HepG2 (cell line): ENCODE measurements around the gene IL1R1. TPM values are rescaled to one million over a fixed set of nuclear protein-coding genes. Genes with fewer than 3 reads are reported as not detected.

Experiments
- GATA4 ChIP-seq: sonication (generic); IDR thresholded peaks from 2 replicates; pipeline ENCODE4 v1.6.1; 2016; ENCODE audit warnings: antibody characterized with exemption, low read depth, borderline replicate concordance
- PITX1 ChIP-seq: sonication (generic); formaldehyde crosslinking; IDR thresholded peaks from 2 replicates; pipeline ENCODE4 v1.5.1; 2020; ENCODE audit warnings: mild to moderate bottlenecking, missing genetic modification reagents
- SAP130 ChIP-seq: IDR thresholded peaks from 2 replicates; pipeline ENCODE4 v1.6.1; 2016; ENCODE audit warnings: low read depth
- SMYD3 ChIP-seq: sonication (generic); formaldehyde crosslinking; IDR thresholded peaks from 2 replicates; pipeline ENCODE4 v1.8.1; 2023; ENCODE audit warnings: mild to moderate bottlenecking, missing genetic modification reagents
- SOX13 ChIP-seq, 3 experiments: fragments of 450-650 bp in 1 of 3; sonication (generic) in 1 of 3; formaldehyde crosslinking in 1 of 3; IDR thresholded peaks in 2 of 3; conservative IDR thresholded peaks in 1 of 3; 2 replicates each; pipeline versions ENCODE4 v1.5.0 to v1.6.1; 2016 to 2020; ENCODE audit warnings: antibody characterized with exemption in 1 of 3, mild to moderate bottlenecking in 1 of 3, missing compliant biosample characterization in 1 of 3, missing genetic modification reagents in 1 of 3, moderate library complexity in 1 of 3
- ZNF12 ChIP-seq: sonication (generic); formaldehyde crosslinking; IDR thresholded peaks from 2 replicates; pipeline ENCODE4 v1.5.0; 2020; ENCODE audit warnings: missing genetic modification reagents
- ZNF572 ChIP-seq: sonication (generic); formaldehyde crosslinking; IDR thresholded peaks from 2 replicates; pipeline ENCODE4 v1.5.1; 2020; ENCODE audit warnings: mild to moderate bottlenecking, missing genetic modification reagents
- ZNF773 ChIP-seq: sonication (generic); formaldehyde crosslinking; IDR thresholded peaks from 2 replicates; pipeline ENCODE4 v1.4.0; 2020; ENCODE audit warnings: missing genetic modification reagents, borderline replicate concordance
- ZNF780A ChIP-seq: sonication (generic); formaldehyde crosslinking; IDR thresholded peaks from 2 replicates; pipeline ENCODE4 v1.8.0; 2022; ENCODE audit warnings: mild to moderate bottlenecking, missing genetic modification reagents, moderate library complexity
- polyA plus RNA-seq, 8 experiments: library from polyadenylated mRNA; depleted of rRNA in 3 of 8; stranded (reverse) in 7 of 8; unstranded in 1 of 8; fragments of >200 nt; fragmentation: Illumina TruSeq in 4 of 8; extraction: Trizol in 4 of 8; gene quantifications; 2 replicates each; pipeline versions ENCODE4 v1.2.1 to v1.2.3, GENCODE V29; 2011 to 2016; ENCODE audit warnings: low read depth in 4 of 8, missing spikeins in 1 of 8, mixed read lengths in 1 of 8; ENCODE audit not compliant: insufficient read depth in 1 of 8
- total RNA-seq, 5 experiments: library from RNA; depleted of rRNA; stranded (reverse); fragments of >200 nt; fragmentation: Illumina TruSeq; extraction: Trizol; gene quantifications; 2 replicates each; pipeline ENCODE4 v1.2.3, GENCODE V29; 2016; ENCODE audit warnings: low read depth in 1 of 5
- TF ChIP-seq, protein P1 (sequence below): IDR thresholded peaks from 2 replicates; pipeline ENCODE4 v1.6.1; 2016; ENCODE audit warnings: control low read depth
- TF ChIP-seq, protein P2 (sequence below): sonication (generic); formaldehyde crosslinking; IDR thresholded peaks from 2 replicates; pipeline ENCODE4 v1.4.0; 2020; ENCODE audit warnings: mild to moderate bottlenecking, missing genetic modification reagents
- TF ChIP-seq, protein P3 (sequence below): sonication (generic); formaldehyde crosslinking; IDR thresholded peaks from 2 replicates; pipeline ENCODE4 v1.9.0; 2021; ENCODE audit warnings: missing genetic modification reagents, mild to moderate bottlenecking, borderline replicate concordance
- TF ChIP-seq, protein P4 (sequence below): IDR thresholded peaks from 2 replicates; pipeline ENCODE4 v1.6.1; 2018; ENCODE audit warnings: missing genetic modification reagents, mild to moderate bottlenecking, missing compliant biosample characterization
- TF ChIP-seq, protein P5 (sequence below): fragments of 450-650 bp; IDR thresholded peaks from 2 replicates; pipeline ENCODE4 v1.6.1; 2017; ENCODE audit warnings: mild to moderate bottlenecking
- TF ChIP-seq, protein P6 (sequence below): sonication (generic); formaldehyde crosslinking; IDR thresholded peaks from 2 replicates; pipeline ENCODE4 v1.9.0; 2021; ENCODE audit warnings: missing genetic modification reagents, borderline replicate concordance
- TF ChIP-seq, protein P7 (sequence below): sonication (generic); formaldehyde crosslinking; conservative IDR thresholded peaks from 2 replicates; pipeline ENCODE4 v1.8.0; 2022; ENCODE audit warnings: mild to moderate bottlenecking, moderate library complexity, missing genetic modification reagents

Gene IL1R1
- total and polyA plus RNA-seq, 2 of the 13 experiments (the other 11 are each of a cell fraction or from before 2014, with no cell fraction given) = 38.0 to 93.1 TPM

DNA sequence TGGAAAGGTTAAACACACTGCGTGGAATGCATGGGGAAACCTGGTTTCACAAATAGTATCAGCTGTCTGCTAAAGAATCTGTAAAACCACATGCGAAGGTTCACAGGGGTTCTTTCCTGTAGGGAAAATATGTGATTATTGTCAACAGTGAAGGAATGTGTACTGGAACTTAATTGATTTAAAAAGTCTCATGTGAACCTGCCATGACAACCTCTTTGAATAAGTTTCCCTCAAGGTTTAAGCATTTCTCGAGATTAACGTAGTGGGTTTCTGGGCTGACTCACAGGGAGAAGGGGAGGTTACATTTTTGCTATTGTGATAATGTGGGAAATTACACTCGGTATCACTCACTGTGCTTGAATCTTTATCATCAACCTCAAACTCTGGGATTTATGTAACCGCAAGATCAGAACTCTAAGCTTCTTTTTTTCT is 28.2 kb upstream of the IL1R1 start (continued):
- TF ChIP-seq, protein P1, sequence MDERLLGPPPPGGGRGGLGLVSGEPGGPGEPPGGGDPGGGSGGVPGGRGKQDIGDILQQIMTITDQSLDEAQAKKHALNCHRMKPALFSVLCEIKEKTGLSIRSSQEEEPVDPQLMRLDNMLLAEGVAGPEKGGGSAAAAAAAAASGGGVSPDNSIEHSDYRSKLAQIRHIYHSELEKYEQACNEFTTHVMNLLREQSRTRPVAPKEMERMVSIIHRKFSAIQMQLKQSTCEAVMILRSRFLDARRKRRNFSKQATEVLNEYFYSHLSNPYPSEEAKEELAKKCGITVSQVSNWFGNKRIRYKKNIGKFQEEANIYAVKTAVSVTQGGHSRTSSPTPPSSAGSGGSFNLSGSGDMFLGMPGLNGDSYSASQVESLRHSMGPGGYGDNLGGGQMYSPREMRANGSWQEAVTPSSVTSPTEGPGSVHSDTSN (CRISPR knock-in tag) = no peak
- TF ChIP-seq, protein P2, sequence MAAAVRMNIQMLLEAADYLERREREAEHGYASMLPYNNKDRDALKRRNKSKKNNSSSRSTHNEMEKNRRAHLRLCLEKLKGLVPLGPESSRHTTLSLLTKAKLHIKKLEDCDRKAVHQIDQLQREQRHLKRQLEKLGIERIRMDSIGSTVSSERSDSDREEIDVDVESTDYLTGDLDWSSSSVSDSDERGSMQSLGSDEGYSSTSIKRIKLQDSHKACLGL (CRISPR knock-in tag) = no peak
- TF ChIP-seq, protein P3, sequence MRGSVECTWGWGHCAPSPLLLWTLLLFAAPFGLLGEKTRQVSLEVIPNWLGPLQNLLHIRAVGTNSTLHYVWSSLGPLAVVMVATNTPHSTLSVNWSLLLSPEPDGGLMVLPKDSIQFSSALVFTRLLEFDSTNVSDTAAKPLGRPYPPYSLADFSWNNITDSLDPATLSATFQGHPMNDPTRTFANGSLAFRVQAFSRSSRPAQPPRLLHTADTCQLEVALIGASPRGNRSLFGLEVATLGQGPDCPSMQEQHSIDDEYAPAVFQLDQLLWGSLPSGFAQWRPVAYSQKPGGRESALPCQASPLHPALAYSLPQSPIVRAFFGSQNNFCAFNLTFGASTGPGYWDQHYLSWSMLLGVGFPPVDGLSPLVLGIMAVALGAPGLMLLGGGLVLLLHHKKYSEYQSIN (CRISPR knock-in tag) = no peak
- no peak for TF ChIP-seq ZNF773 (CRISPR knock-in tag)
- no peak for TF ChIP-seq PITX1 (CRISPR knock-in tag)
- no peak for TF ChIP-seq ZNF572 (CRISPR knock-in tag)
- TF ChIP-seq GATA4 = no peak
- TF ChIP-seq, protein P4, sequence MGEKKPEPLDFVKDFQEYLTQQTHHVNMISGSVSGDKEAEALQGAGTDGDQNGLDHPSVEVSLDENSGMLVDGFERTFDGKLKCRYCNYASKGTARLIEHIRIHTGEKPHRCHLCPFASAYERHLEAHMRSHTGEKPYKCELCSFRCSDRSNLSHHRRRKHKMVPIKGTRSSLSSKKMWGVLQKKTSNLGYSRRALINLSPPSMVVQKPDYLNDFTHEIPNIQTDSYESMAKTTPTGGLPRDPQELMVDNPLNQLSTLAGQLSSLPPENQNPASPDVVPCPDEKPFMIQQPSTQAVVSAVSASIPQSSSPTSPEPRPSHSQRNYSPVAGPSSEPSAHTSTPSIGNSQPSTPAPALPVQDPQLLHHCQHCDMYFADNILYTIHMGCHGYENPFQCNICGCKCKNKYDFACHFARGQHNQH (CRISPR knock-in tag) = no peak
- no peak for TF ChIP-seq ZNF780A (CRISPR knock-in tag)
- TF ChIP-seq SMYD3 = no peak
- TF ChIP-seq SAP130 (CRISPR knock-in tag) = peak; percentile 42
- TF ChIP-seq, protein P5, sequence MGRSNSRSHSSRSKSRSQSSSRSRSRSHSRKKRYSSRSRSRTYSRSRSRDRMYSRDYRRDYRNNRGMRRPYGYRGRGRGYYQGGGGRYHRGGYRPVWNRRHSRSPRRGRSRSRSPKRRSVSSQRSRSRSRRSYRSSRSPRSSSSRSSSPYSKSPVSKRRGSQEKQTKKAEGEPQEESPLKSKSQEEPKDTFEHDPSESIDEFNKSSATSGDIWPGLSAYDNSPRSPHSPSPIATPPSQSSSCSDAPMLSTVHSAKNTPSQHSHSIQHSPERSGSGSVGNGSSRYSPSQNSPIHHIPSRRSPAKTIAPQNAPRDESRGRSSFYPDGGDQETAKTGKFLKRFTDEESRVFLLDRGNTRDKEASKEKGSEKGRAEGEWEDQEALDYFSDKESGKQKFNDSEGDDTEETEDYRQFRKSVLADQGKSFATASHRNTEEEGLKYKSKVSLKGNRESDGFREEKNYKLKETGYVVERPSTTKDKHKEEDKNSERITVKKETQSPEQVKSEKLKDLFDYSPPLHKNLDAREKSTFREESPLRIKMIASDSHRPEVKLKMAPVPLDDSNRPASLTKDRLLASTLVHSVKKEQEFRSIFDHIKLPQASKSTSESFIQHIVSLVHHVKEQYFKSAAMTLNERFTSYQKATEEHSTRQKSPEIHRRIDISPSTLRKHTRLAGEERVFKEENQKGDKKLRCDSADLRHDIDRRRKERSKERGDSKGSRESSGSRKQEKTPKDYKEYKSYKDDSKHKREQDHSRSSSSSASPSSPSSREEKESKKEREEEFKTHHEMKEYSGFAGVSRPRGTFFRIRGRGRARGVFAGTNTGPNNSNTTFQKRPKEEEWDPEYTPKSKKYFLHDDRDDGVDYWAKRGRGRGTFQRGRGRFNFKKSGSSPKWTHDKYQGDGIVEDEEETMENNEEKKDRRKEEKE = no peak
- TF ChIP-seq, protein P6, sequence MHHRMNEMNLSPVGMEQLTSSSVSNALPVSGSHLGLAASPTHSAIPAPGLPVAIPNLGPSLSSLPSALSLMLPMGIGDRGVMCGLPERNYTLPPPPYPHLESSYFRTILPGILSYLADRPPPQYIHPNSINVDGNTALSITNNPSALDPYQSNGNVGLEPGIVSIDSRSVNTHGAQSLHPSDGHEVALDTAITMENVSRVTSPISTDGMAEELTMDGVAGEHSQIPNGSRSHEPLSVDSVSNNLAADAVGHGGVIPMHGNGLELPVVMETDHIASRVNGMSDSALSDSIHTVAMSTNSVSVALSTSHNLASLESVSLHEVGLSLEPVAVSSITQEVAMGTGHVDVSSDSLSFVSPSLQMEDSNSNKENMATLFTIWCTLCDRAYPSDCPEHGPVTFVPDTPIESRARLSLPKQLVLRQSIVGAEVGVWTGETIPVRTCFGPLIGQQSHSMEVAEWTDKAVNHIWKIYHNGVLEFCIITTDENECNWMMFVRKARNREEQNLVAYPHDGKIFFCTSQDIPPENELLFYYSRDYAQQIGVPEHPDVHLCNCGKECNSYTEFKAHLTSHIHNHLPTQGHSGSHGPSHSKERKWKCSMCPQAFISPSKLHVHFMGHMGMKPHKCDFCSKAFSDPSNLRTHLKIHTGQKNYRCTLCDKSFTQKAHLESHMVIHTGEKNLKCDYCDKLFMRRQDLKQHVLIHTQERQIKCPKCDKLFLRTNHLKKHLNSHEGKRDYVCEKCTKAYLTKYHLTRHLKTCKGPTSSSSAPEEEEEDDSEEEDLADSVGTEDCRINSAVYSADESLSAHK (CRISPR knock-in tag) = no peak
- no peak for TF ChIP-seq SOX13 (IDR thresholded peaks at IDR 0.05)
- no peak; a peak in 1 of 4 replicates for TF ChIP-seq SOX13 (CRISPR knock-in tag; conservative IDR thresholded peaks at IDR 0.05 in 1 of 2, IDR thresholded peaks at IDR 0.05 in 1 of 2)
- no peak for TF ChIP-seq ZNF12 (CRISPR knock-in tag)
- TF ChIP-seq, protein P7, sequence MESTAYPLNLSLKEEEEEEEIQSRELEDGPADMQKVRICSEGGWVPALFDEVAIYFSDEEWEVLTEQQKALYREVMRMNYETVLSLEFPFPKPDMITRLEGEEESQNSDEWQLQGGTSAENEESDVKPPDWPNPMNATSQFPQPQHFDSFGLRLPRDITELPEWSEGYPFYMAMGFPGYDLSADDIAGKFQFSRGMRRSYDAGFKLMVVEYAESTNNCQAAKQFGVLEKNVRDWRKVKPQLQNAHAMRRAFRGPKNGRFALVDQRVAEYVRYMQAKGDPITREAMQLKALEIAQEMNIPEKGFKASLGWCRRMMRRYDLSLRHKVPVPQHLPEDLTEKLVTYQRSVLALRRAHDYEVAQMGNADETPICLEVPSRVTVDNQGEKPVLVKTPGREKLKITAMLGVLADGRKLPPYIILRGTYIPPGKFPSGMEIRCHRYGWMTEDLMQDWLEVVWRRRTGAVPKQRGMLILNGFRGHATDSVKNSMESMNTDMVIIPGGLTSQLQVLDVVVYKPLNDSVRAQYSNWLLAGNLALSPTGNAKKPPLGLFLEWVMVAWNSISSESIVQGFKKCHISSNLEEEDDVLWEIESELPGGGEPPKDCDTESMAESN (CRISPR knock-in tag) = no peak
